GM21825 (cell line): ENCODE data around the gene FBXO38.
"Not testable (repeated sequence)": the region's sequence is repeated elsewhere in the genome, so short reads cannot be mapped to it uniquely, and the experiment has no call there.

Experiments
- ATAC-seq: cut with Tn5 transposase; IDR thresholded peaks from one replicate; pipeline ENCODE4 v1.9.1; 2021; ENCODE audit warnings: mild to moderate bottlenecking, moderate library complexity; ENCODE audit not compliant: unreplicated experiment

The FBXO38 gene

DNA sequence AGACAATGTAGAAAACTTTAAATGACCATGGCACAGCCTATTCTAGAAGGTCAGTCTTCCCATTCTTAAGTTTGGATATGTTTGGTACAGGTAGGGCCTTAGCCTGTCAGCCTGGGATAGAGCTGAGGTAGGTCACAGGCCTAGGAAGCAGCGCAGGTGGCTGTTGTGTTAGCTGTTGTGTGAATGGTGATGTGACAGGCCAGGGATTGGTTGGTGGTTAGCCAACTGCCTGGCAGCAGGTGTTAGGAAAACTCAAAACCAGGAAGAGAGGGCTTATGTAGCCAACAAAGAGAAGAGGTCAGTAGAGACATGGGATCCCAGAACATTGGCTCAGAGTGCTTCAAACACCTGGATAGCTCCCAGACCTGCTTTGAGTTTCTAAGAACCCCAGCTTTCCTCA lies 84.2 kb downstream of the FBXO38 start:
- no peak for ATAC-seq

DNA sequence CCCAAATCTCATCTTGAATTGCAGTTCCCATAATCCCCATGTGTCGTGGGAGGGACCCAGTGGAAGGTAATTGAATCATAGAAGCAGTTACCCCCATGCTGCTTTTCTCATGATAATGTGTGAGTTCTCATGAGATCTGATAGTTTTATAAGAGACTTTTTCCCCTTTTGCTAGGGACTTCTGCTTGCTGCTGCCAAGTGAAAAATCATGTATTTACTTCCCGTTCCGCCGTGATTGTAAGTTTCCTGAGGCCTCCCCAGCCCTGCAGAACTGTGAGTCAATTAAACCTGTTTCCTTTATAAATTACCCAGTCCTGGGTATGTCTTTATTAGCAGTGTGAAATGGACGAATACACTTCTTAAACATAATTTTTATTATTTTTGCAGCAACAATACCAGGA lies 85.0 kb downstream of the FBXO38 start:
- not testable (repeated sequence) for ATAC-seq

DNA sequence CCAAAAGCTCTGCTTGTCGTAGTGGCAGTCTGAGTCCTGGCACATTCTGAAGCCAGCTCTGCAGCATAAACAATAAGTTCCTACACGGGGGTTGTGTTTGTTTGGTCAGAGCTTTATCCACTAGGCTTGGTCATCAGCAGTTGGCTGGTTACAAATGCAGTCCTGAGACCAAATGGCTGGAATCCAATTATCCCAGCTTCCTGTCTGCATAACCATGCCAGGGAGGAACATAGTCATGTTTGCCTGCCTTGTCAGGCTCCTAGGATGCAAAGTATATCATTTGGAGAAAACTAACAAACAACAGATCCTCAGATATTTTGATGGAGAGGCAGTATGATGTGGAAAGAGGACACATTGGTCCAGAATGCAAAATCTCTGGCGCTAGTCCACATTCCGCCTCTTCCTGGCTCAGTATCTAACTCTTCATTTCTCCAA lies 85.8 kb downstream of the FBXO38 start:
- ATAC-seq: no peak

DNA sequence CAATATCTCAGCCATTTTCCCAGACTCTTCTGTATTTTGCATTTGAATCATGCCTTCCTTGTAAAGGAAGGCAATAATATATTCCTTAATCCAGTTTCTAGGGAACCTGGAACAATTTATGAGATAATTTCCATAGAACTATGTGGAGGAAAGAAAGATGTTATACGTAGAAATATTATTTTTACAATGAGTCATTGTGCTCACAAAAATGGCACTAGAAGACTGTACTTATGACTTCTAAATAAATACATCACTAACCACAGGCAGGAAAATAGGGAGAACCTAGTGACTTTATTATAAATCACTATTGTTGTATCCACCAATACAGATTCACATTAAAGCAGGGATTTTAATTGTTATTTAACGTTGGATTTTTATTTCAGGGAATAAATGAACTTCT lies 87.6 kb downstream of the FBXO38 start:
- no peak for ATAC-seq

DNA sequence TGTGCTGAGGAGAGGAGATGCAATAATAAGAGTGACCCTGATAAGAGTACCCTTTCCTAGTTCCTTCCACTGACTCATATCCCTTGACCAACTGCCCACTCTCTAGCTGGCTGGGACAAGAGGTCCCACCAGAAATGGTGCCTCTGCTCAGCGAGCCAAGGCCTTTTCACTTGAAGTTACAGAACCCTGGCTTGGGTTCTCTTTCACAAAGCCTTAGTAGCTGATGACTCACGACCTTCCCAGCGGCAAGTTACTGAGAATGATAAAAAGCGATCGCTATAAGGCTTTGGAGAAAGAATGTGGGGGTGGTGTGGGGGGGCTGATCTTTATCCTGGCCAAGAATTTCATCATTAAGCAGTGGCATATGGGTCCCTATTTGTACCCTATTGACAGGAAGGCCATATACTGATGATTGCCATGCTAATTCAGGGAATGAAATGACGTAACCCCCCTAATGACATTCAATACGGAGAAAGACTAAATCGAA lies 90.3 kb downstream of the FBXO38 start:
- no peak for ATAC-seq

DNA sequence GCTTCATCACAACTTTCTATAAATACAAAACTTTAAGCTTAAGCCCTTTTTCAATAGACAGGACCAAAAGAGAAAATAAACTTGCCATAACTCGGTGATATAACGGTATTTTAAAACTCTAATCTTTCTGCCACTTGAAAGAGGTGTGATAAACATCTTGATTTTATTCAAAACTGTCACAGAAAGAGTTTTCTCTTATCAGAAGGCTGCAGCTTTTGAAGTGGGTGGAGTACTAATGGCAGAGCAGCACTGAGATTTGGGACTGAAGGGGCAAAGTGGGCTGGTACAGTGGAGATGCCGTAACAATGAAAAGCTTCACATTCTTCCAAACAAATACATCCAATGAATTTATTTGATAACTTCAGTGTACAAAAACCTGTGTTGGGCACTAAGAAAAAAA lies 92.5 kb downstream of the FBXO38 start:
- ATAC-seq: no peak

DNA sequence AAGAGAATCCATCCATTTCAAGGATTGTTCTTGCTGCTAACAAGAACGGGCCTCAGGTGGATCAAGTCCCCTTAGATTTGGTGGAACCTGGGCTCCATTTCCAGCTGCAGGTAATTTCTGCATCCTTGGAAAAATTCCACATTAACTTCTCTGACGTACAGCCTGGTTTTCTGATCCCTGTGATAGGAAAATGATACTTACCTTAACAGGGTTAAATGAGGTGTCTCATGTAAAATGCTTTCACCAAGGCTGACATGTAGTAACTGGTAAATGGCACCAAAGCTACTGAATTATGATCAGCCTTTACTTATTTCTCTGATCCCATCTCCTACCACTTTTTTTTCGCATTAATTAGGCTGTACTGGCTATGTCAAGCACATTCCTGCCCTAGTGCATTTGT lies 93.7 kb downstream of the FBXO38 start:
- no peak for ATAC-seq

DNA sequence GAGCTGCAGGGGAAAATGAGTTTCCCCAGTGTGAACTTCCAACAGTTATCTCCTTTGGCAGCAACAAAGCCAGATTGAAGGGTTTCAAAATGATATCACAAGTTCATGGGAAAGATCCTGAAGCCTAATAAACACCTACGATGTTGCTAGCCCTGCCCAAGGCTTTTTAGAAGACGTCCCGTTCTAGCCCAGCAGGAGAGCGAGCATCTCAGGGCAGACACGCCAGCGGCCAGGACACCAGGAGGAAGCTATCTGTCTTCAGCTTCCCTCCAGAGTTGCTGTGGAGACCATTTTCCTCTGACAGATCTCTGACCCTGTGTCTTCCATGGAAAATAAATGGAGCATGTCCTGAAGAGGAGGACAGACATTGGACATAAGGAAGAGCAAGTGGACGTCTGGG lies 98.4 kb downstream of the FBXO38 start:
- no peak for ATAC-seq

DNA sequence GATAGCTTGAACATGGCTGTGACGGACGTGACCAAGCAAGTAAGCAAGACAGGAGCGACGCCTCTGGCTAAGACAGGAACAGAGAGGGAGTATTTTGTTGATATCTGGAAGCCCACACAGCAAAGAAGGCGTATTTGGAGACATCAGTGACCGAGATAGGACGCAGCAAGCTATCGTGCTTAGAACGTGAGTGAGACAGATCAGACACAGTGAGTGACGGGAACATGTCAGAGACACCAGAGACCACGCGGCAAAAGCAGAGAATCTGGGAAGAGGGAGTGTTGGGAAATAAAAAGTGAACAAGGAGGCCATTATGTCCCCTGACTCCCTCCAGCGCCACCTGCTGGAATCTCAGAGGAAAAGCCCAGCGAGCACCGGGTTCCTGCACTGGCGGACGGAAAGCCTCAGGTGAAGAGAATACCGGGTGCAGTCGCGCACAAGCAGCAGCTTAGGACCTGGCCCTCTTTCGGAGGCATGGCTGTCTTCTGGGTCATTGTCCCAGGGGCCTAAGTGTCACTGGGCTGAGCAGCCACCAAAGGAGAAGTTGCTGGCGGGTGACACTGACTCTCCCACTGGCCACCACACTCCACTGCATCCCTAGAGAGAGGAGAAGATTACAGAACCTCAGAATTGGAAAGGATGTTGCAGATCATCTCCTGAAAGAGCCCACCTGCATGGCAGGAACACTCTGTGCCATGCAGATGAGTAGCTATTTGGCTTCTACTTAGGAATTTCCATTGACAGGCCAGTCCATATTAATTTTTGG lies 99.1 kb downstream of the FBXO38 start:
- peak; percentile 80 for ATAC-seq

DNA sequence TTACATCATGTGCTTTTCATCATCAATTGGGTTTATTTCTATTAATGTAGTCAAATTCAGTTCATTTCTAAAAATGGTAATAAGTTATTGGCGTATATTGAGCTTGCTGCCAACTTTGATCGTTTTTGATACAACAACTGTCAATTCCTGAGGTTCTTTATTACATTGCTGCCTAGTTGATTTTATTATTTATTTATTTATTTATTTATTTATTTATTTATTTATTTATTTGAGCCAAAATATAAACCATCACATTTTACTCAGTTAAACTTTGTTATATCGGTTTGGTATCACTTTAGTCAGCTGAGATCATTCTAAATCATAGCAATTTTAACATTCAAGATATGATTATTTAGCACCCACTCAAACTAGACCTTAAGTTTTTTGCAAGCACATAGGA lies 100.0 kb downstream of the FBXO38 start:
- no peak for ATAC-seq

DNA sequence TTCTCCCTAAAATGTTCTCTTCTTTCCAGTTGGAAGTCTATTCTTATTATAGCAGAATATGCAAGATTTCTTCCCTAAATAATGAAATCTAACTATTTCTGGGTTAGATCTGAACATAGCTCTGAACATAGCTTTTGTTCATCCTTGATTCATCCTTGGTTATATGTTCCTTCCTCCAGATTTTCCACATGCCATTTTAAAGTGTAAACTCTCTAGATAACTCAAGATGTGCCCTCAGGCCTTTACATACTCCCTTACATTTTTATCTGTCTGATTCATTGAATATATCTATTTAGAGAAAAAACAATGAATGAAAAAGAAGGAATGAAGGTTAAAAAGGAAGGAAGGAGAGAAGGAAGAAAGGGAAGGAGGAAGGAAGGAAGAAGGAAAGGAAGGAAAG lies 100.9 kb downstream of the FBXO38 start:
- ATAC-seq: no peak

DNA sequence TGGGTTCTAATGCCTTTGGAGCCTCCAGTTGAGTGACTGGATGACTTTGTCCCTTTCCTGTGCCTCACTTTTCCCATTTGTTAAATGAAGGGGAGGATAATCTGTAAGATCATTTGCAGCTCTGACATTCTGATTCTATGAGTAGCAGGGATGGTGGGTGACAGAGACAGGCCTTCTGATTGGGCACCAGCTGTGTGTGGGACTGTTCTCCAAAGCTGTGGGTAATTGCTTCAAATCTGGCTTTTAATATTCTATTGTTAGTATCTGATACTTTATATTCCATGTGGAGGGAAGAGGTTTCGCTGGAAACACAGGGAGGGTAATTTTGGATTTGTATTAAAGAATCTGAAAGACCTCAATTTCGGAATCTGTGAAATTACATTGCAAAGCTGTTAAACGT lies 102.7 kb downstream of the FBXO38 start:
- ATAC-seq: no peak

DNA sequence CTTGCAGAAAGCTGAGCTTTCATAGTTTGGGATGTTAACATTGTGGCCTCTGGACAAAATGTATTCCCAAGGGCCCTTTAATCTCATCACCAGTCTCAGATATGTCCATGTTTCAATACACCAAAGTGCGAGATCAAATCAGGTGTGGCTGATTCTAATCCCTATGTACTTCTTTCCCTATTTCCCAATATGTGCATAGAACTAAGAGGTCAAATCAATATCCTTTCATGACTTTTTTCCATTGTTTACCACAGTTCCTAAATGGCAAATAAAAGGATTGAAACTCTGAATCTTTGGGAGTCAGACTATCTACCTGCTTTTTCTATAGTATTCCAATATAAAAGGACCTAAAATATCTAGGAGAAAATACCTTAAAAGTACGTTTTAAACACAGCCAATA lies 105.0 kb downstream of the FBXO38 start:
- ATAC-seq: no peak

DNA sequence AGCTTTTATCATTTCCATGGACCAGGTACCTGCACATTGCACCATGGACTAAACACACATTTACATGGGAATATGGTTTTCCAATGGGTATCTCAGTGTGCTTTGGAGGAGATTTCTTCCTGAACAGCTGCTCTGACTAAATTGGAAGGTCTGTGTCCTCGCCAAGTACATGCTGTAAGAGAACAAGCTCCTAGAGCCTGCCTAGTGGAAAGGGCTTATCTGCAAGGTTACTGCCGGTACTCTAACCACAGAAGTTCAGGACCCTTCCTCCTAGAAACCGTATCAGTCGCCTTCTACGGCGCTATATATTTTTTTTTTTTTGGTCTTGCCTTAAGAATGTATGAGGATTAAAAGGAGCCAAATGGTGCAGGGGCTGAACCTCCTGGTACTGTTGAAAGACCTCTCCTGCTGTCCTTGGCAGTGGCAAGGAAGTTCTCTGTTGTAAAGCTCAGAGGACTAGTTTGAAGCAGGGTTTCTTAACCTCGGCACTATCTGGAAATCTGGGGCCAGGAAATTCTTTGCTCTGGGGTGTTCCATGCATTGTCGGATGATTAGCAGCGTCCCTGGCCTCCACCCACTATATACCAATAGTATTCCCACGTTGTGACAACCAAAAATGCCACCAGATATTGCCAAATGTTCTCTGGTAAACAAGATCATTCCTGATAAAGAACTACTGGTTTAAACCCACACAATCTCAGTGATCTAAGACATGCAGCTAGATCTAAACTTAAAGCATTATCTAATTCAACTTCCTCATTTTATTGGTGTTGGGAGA lies 107.4 kb downstream of the FBXO38 start:
- ATAC-seq: no peak

DNA sequence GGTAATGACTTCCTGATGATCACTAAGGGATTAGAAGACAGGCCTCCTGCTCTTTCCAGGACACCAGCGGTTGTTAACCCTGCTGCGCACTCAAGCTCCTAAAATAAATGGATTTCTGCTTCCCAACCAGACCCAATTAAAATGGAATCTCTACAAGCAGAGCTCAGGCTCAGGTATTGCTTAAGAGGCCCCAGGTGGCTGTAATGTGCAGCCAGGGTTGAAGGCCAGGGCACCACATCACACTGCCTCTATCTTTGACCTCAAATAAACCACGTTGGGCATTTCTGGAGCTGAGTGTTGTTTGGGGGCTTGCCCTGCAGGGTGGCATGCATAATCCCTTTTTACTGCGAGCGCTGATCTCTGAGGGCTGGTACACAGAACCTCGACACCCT lies 108.0 kb downstream of the FBXO38 start:
- no peak for ATAC-seq

DNA sequence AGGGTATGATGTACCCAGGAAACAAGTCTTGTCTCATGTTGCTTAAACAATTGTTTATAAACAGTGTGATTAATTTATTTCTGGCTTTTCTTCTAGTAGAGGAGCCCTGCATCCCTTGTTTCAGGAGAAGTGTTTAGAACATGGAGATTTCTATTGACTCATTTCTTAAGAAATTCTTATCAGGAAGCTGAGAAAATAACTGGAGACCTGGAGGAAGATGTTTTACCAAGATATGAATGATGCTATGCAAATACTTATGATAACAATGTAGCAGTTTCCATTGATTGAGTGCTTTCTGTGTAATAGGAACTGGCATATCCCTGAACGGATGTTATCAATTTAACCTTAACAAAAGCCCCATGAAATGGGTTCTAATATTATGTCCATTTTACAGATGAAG lies 108.6 kb downstream of the FBXO38 start:
- no peak for ATAC-seq
